Amniotic stem cell (primary cell): ENCODE results near the gene OPN1SW.

ENCODE experiments used
- DNase-seq: peaks from one replicate; lab custom pipeline; 2025; lab: John Stamatoyannopoulos, UW

OPN1SW gene

GRCh38 chr7:128775744-128776474, at the start of gene OPN1SW:
OPN1SW (minus strand) TSS chr7:128775794; CDS start chr7:128775781, 13 bp downstream.
- DNase-seq, result no peak

GRCh38 chr7:128821724-128822123, 46.1 kb upstream of the OPN1SW start:
- DNase-seq, result no peak

- DNase-seq, result no peak
Measured at GRCh38 chr7:128818694-128819093, 43.1 kb upstream of the OPN1SW start.

- DNase-seq, result no peak
Measured at GRCh38 chr7:128815289-128815942, 39.8 kb upstream of the OPN1SW start.

- DNase-seq, result no peak
Measured at GRCh38 chr7:128814499-128814898, 38.9 kb upstream of the OPN1SW start.

- no peak for DNase-seq
Measured at GRCh38 chr7:128812514-128813168, 37.0 kb upstream of the OPN1SW start.

- no peak for DNase-seq
Measured at GRCh38 chr7:128811631-128812430, 36.2 kb upstream of the OPN1SW start.

GRCh38 chr7:128810997-128811396, 35.4 kb upstream of the OPN1SW start:
- DNase-seq, result no peak

GRCh38 chr7:128810473-128810872, 34.9 kb upstream of the OPN1SW start:
- no peak for DNase-seq

GRCh38 chr7:128809363-128809762, 33.8 kb upstream of the OPN1SW start:
- no peak for DNase-seq

- no peak for DNase-seq
Measured at GRCh38 chr7:128807191-128807590, 31.6 kb upstream of the OPN1SW start.

- no peak for DNase-seq
Measured at GRCh38 chr7:128805225-128805624, 29.6 kb upstream of the OPN1SW start.

- no peak for DNase-seq
Measured at GRCh38 chr7:128804484-128804883, 28.9 kb upstream of the OPN1SW start.

GRCh38 chr7:128801667-128802418, 26.2 kb upstream of the OPN1SW start:
- no peak for DNase-seq

- no peak for DNase-seq
Measured at GRCh38 chr7:128801003-128801402, 25.4 kb upstream of the OPN1SW start.

GRCh38 chr7:128800567-128800966, 25.0 kb upstream of the OPN1SW start:
- DNase-seq, result no peak

- no peak for DNase-seq
Measured at GRCh38 chr7:128799451-128799850, 23.9 kb upstream of the OPN1SW start.

GRCh38 chr7:128796327-128796726, 20.7 kb upstream of the OPN1SW start:
- no peak for DNase-seq

GRCh38 chr7:128795129-128795528, 19.5 kb upstream of the OPN1SW start:
- no peak for DNase-seq

GRCh38 chr7:128794436-128794835, 18.8 kb upstream of the OPN1SW start:
- DNase-seq, result no peak

- no peak for DNase-seq
Measured at GRCh38 chr7:128794020-128794419, 18.4 kb upstream of the OPN1SW start.

- no peak for DNase-seq
Measured at GRCh38 chr7:128793181-128793547, 17.6 kb upstream of the OPN1SW start.
